Measurements from ENCODE around the gene CCBE1. TPM values are rescaled to one million over a fixed set of nuclear protein-coding genes. Genes with fewer than 3 reads are reported as not detected.

CCBE1 gene
- total RNA-seq, 1 donor from 2014 or later, result 4.1 TPM

- peaks cover 20% of the 10 kb centered on the region for H3K9me3 Mint-ChIP-seq (ENCODE audit: unreplicated experiment)
- H3K9me3 ChIP-seq (ENCODE audit: insufficient read depth, low read depth, low read length), result no peaks in the 10 kb centered on the region
- peaks cover 7% of the 10 kb centered on the region for H3K4me1 Mint-ChIP-seq (ENCODE audit: low read depth, unreplicated experiment)
- no peaks in the 10 kb centered on the region for H3K36me3 ChIP-seq (ENCODE audit: insufficient read depth, low read length)
- DNase-seq (ENCODE audit: low read depth) (no peak), FAIRE-seq (peak; percentile 49)
- no peak overlapping the region for H3K4me3 ChIP-seq (ENCODE audit: insufficient read depth, low read depth, low read length)
- H3K27ac Mint-ChIP-seq (ENCODE audit: unreplicated experiment), result no peak overlapping the region
- TF ChIP-seq CTCF (IDR thresholded peaks at IDR 0.05; ENCODE audit: insufficient read depth, low read depth, low read length), result no peak
- TF ChIP-seq EZH2 (IDR thresholded peaks at IDR 0.05; ENCODE audit: insufficient read depth, low read length), result no peak
- H3K27me3 ChIP-seq (ENCODE audit: insufficient read depth, low read length), result peaks cover 5% of the 10 kb centered on the region
- no peak overlapping the region for H3K27ac ChIP-seq (ENCODE audit: low read depth, low read length)
- peaks cover 47% of the 10 kb centered on the region for H3K27me3 Mint-ChIP-seq (ENCODE audit: low read depth, unreplicated experiment)
- no peak overlapping the region for H2AFZ ChIP-seq (ENCODE audit: low read depth, low read length)
- peaks cover 10% of the 10 kb centered on the region for H3K79me2 ChIP-seq (ENCODE audit: insufficient read depth, low read length)
- H3K4me3 Mint-ChIP-seq (ENCODE audit: unreplicated experiment), result no peak overlapping the region
- H4K20me1 ChIP-seq (ENCODE audit: insufficient read depth, low read length), result no peaks in the 10 kb centered on the region
- H3K4me2 ChIP-seq (ENCODE audit: low read length), result no peak overlapping the region
- no peak overlapping the region for H3K9ac ChIP-seq (ENCODE audit: low read length)
- H3K36me3 Mint-ChIP-seq (ENCODE audit: low read depth, unreplicated experiment), result peaks cover 13% of the 10 kb centered on the region
- H3K4me1 ChIP-seq (ENCODE audit: insufficient read depth, low read length), result no peaks in the 10 kb centered on the region
Observed at GRCh38 chr18:59691996-59692395, 5.2 kb downstream of the CCBE1 start.

GRCh38 chr18:59690996-59691395 lies 6.2 kb downstream of the CCBE1 start:
- peaks cover 20% of the 10 kb centered on the region for H3K9me3 Mint-ChIP-seq (ENCODE audit: unreplicated experiment)
- no peaks in the 10 kb centered on the region for H3K9me3 ChIP-seq (ENCODE audit: insufficient read depth, low read depth, low read length)
- H3K27me3 Mint-ChIP-seq (ENCODE audit: low read depth, unreplicated experiment), result peaks cover 46% of the 10 kb centered on the region
- DNase-seq (ENCODE audit: low read depth), result peak; percentile 72
- H3K4me2 ChIP-seq (ENCODE audit: low read length), result no peak overlapping the region
- no peak overlapping the region for H3K4me3 Mint-ChIP-seq (ENCODE audit: unreplicated experiment)
- no peak overlapping the region for H3K27ac ChIP-seq (ENCODE audit: low read depth, low read length)
- no peak overlapping the region for H3K4me3 ChIP-seq (ENCODE audit: insufficient read depth, low read depth, low read length)
- TF ChIP-seq EZH2 (IDR thresholded peaks at IDR 0.05; ENCODE audit: insufficient read depth, low read length) (no peak), CTCF (IDR thresholded peaks at IDR 0.05; ENCODE audit: insufficient read depth, low read depth, low read length) (no peak)
- H3K36me3 Mint-ChIP-seq (ENCODE audit: low read depth, unreplicated experiment), result peaks cover 9% of the 10 kb centered on the region
- no peak overlapping the region for H3K27ac Mint-ChIP-seq (ENCODE audit: unreplicated experiment)
- peaks cover 6% of the 10 kb centered on the region for H3K79me2 ChIP-seq (ENCODE audit: insufficient read depth, low read length)
- FAIRE-seq, result peak; percentile 93
- H3K4me1 ChIP-seq (ENCODE audit: insufficient read depth, low read length), result no peaks in the 10 kb centered on the region
- H3K9ac ChIP-seq (ENCODE audit: low read length), result no peak overlapping the region
- no peaks in the 10 kb centered on the region for H4K20me1 ChIP-seq (ENCODE audit: insufficient read depth, low read length)
- H3K36me3 ChIP-seq (ENCODE audit: insufficient read depth, low read length), result no peaks in the 10 kb centered on the region
- H2AFZ ChIP-seq (ENCODE audit: low read depth, low read length), result no peak overlapping the region
- peaks cover 7% of the 10 kb centered on the region for H3K4me1 Mint-ChIP-seq (ENCODE audit: low read depth, unreplicated experiment)
- H3K27me3 ChIP-seq (ENCODE audit: insufficient read depth, low read length), result peaks cover 2% of the 10 kb centered on the region

GRCh38 chr18:59690186-59690982 lies 6.8 kb downstream of the CCBE1 start:
- Histone ChIP-seq H3K4me1 (ENCODE audit: insufficient read depth, low read length) (no peaks in the 10 kb centered on the region), H3K9me3 (ENCODE audit: insufficient read depth, low read depth, low read length) (no peaks in the 10 kb centered on the region), H3K4me2 (ENCODE audit: low read length) (no peak overlapping the region), H3K27ac (ENCODE audit: low read depth, low read length) (no peak overlapping the region), H3K4me3 (ENCODE audit: insufficient read depth, low read depth, low read length) (no peak overlapping the region), H2AFZ (ENCODE audit: low read depth, low read length) (no peak overlapping the region), H3K9ac (ENCODE audit: low read length) (no peak overlapping the region), H3K79me2 (ENCODE audit: insufficient read depth, low read length) (peaks cover 6% of the 10 kb centered on the region), H3K36me3 (ENCODE audit: insufficient read depth, low read length) (no peaks in the 10 kb centered on the region), H3K27me3 (ENCODE audit: insufficient read depth, low read length) (no peaks in the 10 kb centered on the region), H4K20me1 (ENCODE audit: insufficient read depth, low read length) (no peaks in the 10 kb centered on the region)
- no peak for FAIRE-seq
- peaks cover 8% of the 10 kb centered on the region for H3K36me3 Mint-ChIP-seq (ENCODE audit: low read depth, unreplicated experiment)
- no peak overlapping the region for H3K4me3 Mint-ChIP-seq (ENCODE audit: unreplicated experiment)
- peaks cover 45% of the 10 kb centered on the region for H3K27me3 Mint-ChIP-seq (ENCODE audit: low read depth, unreplicated experiment)
- DNase-seq (ENCODE audit: low read depth), result no peak
- peaks cover 18% of the 10 kb centered on the region for H3K9me3 Mint-ChIP-seq (ENCODE audit: unreplicated experiment)
- no peak for TF ChIP-seq EZH2 (IDR thresholded peaks at IDR 0.05; ENCODE audit: insufficient read depth, low read length)
- TF ChIP-seq CTCF (IDR thresholded peaks at IDR 0.05; ENCODE audit: insufficient read depth, low read depth, low read length), result no peak
- H3K4me1 Mint-ChIP-seq (ENCODE audit: low read depth, unreplicated experiment), result peaks cover 7% of the 10 kb centered on the region
- H3K27ac Mint-ChIP-seq (ENCODE audit: unreplicated experiment), result no peak overlapping the region
